CD4-positive, alpha-beta memory T cell (primary cell): ENCODE data around the gene ADGRA3. TPM values are rescaled to one million over a fixed set of nuclear protein-coding genes. Genes with fewer than 3 reads are reported as not detected.
A peak's percentile ranks its signal among the peaks of the same experiment; 100 is the strongest.

Experiments used
- CTCF ChIA-PET: fragments of 350-600 bp; sonication (Branson Sonifier 250); formaldehyde crosslinking; loops from one replicate; lab custom pipeline; 2021; ENCODE audit warnings: inconsistent platforms; ENCODE audit not compliant: partially characterized antibody; lab: Charles Lee
- POLR2A ChIA-PET: fragments of 350-600 bp; sonication (Branson Sonifier 250); formaldehyde crosslinking; loops from one replicate; lab custom pipeline; 2021; ENCODE audit not compliant: partially characterized antibody; lab: Charles Lee
- DNase-seq, 5 donors: peaks; one replicate each; pipeline versions ENCODE4 v3.0.0 to v3.0.0-alpha.2; 2020 to 2022; ENCODE audit warnings: mixed read lengths in 1 of 5
- H3K27ac ChIP-seq: one replicate; pipeline ENCODE4 v1.7.0; 2013; ENCODE audit warnings: low read depth, low read length
- H3K27me3 ChIP-seq: 2 replicates; pipeline ENCODE4 v1.7.0; 2013; ENCODE audit warnings: mild to moderate bottlenecking, low read length, moderate library complexity; ENCODE audit not compliant: insufficient read depth
- H3K36me3 ChIP-seq: 2 replicates; pipeline ENCODE4 v1.7.0; 2013; ENCODE audit warnings: mild to moderate bottlenecking, low read length, moderate library complexity; ENCODE audit not compliant: insufficient read depth
- H3K4me1 ChIP-seq: 2 replicates; pipeline ENCODE4 v1.7.0; 2013; ENCODE audit warnings: mild to moderate bottlenecking, low read length, moderate library complexity; ENCODE audit not compliant: insufficient read depth
- H3K4me3 ChIP-seq, 2 donors: one replicate each; pipeline ENCODE4 v1.7.0; 2013; ENCODE audit warnings: low read length in 2 of 2, mild to moderate bottlenecking in 1 of 2
- H3K9me3 ChIP-seq, 2 donors: one replicate each; pipeline ENCODE4 v1.7.0; 2013; ENCODE audit warnings: low read length in 2 of 2, control low read depth in 1 of 2; ENCODE audit not compliant: control insufficient read depth in 1 of 2
- H3K27ac Mint-ChIP-seq, 7 donors: one replicate each; pipeline ENCODE4 v1.8.0; 2020 to 2021; ENCODE audit warnings: mixed read lengths in 7 of 7, mild to moderate bottlenecking in 6 of 7, inconsistent platforms in 3 of 7, moderate library complexity in 3 of 7
- H3K27me3 Mint-ChIP-seq, 2 donors: one replicate each; pipeline ENCODE4 v1.8.0; 2020 to 2021; ENCODE audit warnings: mixed read lengths in 2 of 2
- H3K36me3 Mint-ChIP-seq, 2 donors: one replicate each; pipeline ENCODE4 v1.8.0; 2020 to 2021; ENCODE audit warnings: mixed read lengths in 2 of 2, inconsistent platforms in 1 of 2, mild to moderate bottlenecking in 1 of 2
- H3K4me1 Mint-ChIP-seq, 4 donors: one replicate each; pipeline ENCODE4 v1.8.0; 2020 to 2021; ENCODE audit warnings: mixed read lengths in 4 of 4, mild to moderate bottlenecking in 1 of 4
- H3K4me3 Mint-ChIP-seq, 8 donors: one replicate each; pipeline ENCODE4 v1.8.0; 2020 to 2021; ENCODE audit warnings: mixed read lengths in 8 of 8, mild to moderate bottlenecking in 7 of 8, moderate library complexity in 6 of 8, inconsistent platforms in 3 of 8
- H3K9me3 Mint-ChIP-seq, 8 donors: one replicate each; pipeline ENCODE4 v1.8.0; 2020 to 2021; ENCODE audit warnings: mixed read lengths in 8 of 8, mild to moderate bottlenecking in 5 of 8, inconsistent platforms in 3 of 8, moderate library complexity in 1 of 8
- intact Hi-C: fragments of 100-400 bp; cut with micrococcal nuclease; formaldehyde crosslinking; loops from one replicate; pipeline ENCODE4 v1.15.1; 2023
- polyA plus RNA-seq, 2 donors: library from polyadenylated mRNA; unstranded; fragments of 300-500 nt; fragmentation: Illumina TruSeq; gene quantifications; one replicate each; pipeline ENCODE4 v1.2.3, GENCODE V29; 2021
- total RNA-seq, 2 experiments: library from RNA; stranded (reverse); gene quantifications; one replicate each; pipeline ENCODE4 v1.2.3, GENCODE V29; 2021

The ADGRA3 gene
- total RNA-seq (under 1 TPM; 0.20 to 0.30 TPM), polyA plus RNA-seq (under 1 TPM in 1 of 2 donors, not detected in 1; 0.09 TPM)

- Mint-ChIP-seq H3K36me3 (peaks cover 0 to 2% of the 10 kb centered on the region in 2 donors), H3K4me1 (peaks cover 0 to 13% (median 6%) of the 10 kb centered on the region in 4 donors), H3K27ac (no peak within 1 kb of the TSS), H3K4me3 (peak within 1 kb of the TSS; percentile 46 to 81 (median 68)), H3K27me3 (peaks cover 24 to 30% of the 10 kb centered on the region in 2 donors), H3K9me3 (peaks cover 0 to 19% (median 6%) of the 10 kb centered on the region in 8 donors)
- no peak within 1 kb of the TSS for H3K27ac ChIP-seq
- H3K4me1 ChIP-seq: no peaks in the 10 kb centered on the region
- no peaks in the 10 kb centered on the region for H3K27me3 ChIP-seq
- DNase-seq: no peak
- intact Hi-C loops: no loop called here
- POLR2A ChIA-PET: no interaction called here
- no peaks in the 10 kb centered on the region for H3K9me3 ChIP-seq
- no peak within 1 kb of the TSS for H3K4me3 ChIP-seq
- no peaks in the 10 kb centered on the region for H3K36me3 ChIP-seq
- CTCF ChIA-PET: no interaction called here
These were observed at the start of gene ADGRA3 for GRCh38 chr4:22515888-22516541. Gene ADGRA3 (minus strand): TSS chr4:22516066. CDS start chr4:22515784, 282 bp downstream.

DNA sequence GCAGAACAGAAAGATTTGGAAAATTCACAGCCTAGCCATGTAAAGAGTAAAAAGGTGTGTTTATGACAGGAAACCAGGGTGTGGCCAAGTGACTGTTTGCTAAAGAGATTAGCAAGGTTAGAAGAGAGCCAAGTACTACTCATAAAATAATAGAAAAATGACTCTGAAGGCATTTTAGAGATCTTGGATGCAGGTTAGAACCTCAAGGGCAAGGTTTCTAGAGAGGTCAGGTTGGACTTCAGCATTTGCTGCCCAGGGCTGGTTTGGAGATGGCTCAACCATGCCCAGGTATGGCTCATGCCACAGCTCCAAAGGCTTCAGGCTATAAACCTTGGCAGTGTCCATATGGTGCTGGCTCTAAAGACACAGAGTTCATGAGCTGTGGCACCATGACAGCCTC lies 40.6 kb upstream of the ADGRA3 start:
- Mint-ChIP-seq H3K4me1 (no peaks in the 10 kb centered on the region), H3K4me3 (no peak overlapping the region), H3K27me3 (no peaks in the 10 kb centered on the region), H3K36me3 (no peaks in the 10 kb centered on the region), H3K9me3 (peaks cover 0 to 10% (median 3%) of the 10 kb centered on the region in 8 donors), H3K27ac (no peak overlapping the region)
- H3K4me3 ChIP-seq: no peak overlapping the region
- intact Hi-C loops: no loop called here
- H3K4me1 ChIP-seq: no peaks in the 10 kb centered on the region
- ChIA-PET POLR2A (no interaction called here), CTCF (no interaction called here)
- DNase-seq: peak in 1 of 5 donors; percentile 25
- H3K36me3 ChIP-seq: no peaks in the 10 kb centered on the region
- H3K27me3 ChIP-seq: no peaks in the 10 kb centered on the region
- H3K27ac ChIP-seq: no peak overlapping the region
- H3K9me3 ChIP-seq: no peaks in the 10 kb centered on the region

- Mint-ChIP-seq H3K9me3 (peaks cover 0 to 10% (median 3%) of the 10 kb centered on the region in 8 donors), H3K27ac (no peak overlapping the region), H3K4me3 (no peak overlapping the region), H3K4me1 (no peaks in the 10 kb centered on the region), H3K36me3 (no peaks in the 10 kb centered on the region), H3K27me3 (no peaks in the 10 kb centered on the region)
- intact Hi-C loops: no loop called here
- Histone ChIP-seq H3K27me3 (no peaks in the 10 kb centered on the region), H3K27ac (no peak overlapping the region), H3K4me3 (no peak overlapping the region), H3K36me3 (no peaks in the 10 kb centered on the region), H3K4me1 (no peaks in the 10 kb centered on the region), H3K9me3 (no peaks in the 10 kb centered on the region)
- ChIA-PET POLR2A (no interaction called here), CTCF (no interaction called here)
- no peak for DNase-seq
These were observed 38.8 kb upstream of the ADGRA3 start for GRCh38 chr4:22554670-22555069.

GRCh38 chr4:22553560-22553959 lies 37.7 kb upstream of the ADGRA3 start:
- H3K36me3 Mint-ChIP-seq: no peaks in the 10 kb centered on the region
- POLR2A ChIA-PET: no interaction called here
- no peak overlapping the region for H3K27ac Mint-ChIP-seq
- intact Hi-C loops: no loop called here
- no peaks in the 10 kb centered on the region for H3K36me3 ChIP-seq
- no peaks in the 10 kb centered on the region for H3K9me3 ChIP-seq
- CTCF ChIA-PET: no interaction called here
- H3K27ac ChIP-seq: no peak overlapping the region
- peaks cover 0 to 15% (median 2%) of the 10 kb centered on the region in 8 donors for H3K9me3 Mint-ChIP-seq
- H3K4me3 Mint-ChIP-seq: no peak overlapping the region
- no peak for DNase-seq
- H3K4me3 ChIP-seq: no peak overlapping the region
- H3K27me3 ChIP-seq: no peaks in the 10 kb centered on the region
- H3K27me3 Mint-ChIP-seq: no peaks in the 10 kb centered on the region
- H3K4me1 Mint-ChIP-seq: no peaks in the 10 kb centered on the region
- H3K4me1 ChIP-seq: no peaks in the 10 kb centered on the region

DNA sequence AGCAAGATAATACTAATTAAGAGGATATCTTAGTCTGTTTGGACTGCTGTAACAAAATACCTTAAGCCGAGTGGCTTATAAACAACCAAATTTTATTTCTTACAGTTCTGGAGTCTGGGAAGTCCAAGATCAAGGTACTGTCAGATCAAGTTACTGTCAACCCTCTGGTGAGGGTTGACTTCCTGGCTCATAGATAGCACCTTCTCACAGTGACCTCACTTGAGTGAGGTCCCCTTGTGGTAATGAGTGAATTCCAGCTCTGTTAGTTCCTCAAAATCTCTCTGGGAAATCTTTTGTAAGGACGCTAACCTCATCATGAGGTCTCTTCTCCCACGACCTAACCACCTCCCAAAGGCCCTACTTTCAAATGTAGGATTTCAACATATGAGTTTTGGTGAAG lies 36.9 kb upstream of the ADGRA3 start:
- Histone ChIP-seq H3K36me3 (no peaks in the 10 kb centered on the region), H3K27ac (no peak overlapping the region), H3K4me1 (no peaks in the 10 kb centered on the region), H3K9me3 (no peaks in the 10 kb centered on the region), H3K4me3 (no peak overlapping the region), H3K27me3 (no peaks in the 10 kb centered on the region)
- intact Hi-C loops: no loop called here
- Mint-ChIP-seq H3K27ac (no peak overlapping the region), H3K4me1 (no peaks in the 10 kb centered on the region), H3K4me3 (no peak overlapping the region), H3K36me3 (no peaks in the 10 kb centered on the region), H3K9me3 (peaks cover 0 to 11% (median 2%) of the 10 kb centered on the region in 8 donors), H3K27me3 (no peaks in the 10 kb centered on the region)
- ChIA-PET POLR2A (no interaction called here), CTCF (no interaction called here)
- no peak for DNase-seq

DNA sequence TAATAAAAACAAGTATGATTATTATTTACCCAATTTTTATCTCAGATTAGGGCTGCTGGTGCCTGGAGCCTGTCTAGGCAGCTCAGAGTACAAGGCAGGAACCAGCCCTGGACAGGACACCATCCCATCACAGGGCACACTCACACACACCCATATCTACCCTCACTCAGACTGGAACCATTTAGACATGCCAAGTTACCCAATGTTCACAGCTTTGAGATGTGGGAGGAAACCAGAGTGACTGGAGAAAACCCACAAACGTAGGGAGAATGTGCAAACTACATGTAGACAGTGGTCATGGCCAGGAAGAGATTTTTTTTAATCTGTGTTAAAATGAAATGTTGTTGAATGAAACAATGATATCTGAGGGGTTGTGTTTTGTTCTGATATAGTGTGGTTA lies 35.7 kb upstream of the ADGRA3 start:
- H3K9me3 ChIP-seq: no peaks in the 10 kb centered on the region
- H3K27me3 ChIP-seq: no peaks in the 10 kb centered on the region
- H3K27me3 Mint-ChIP-seq: no peaks in the 10 kb centered on the region
- H3K4me3 ChIP-seq: no peak overlapping the region
- H3K4me3 Mint-ChIP-seq: no peak overlapping the region
- H3K4me1 Mint-ChIP-seq: no peaks in the 10 kb centered on the region
- intact Hi-C loops: no loop called here
- H3K36me3 ChIP-seq: no peaks in the 10 kb centered on the region
- POLR2A ChIA-PET: no interaction called here
- no peak overlapping the region for H3K27ac ChIP-seq
- no peaks in the 10 kb centered on the region for H3K4me1 ChIP-seq
- no peak for DNase-seq
- no peak overlapping the region for H3K27ac Mint-ChIP-seq
- CTCF ChIA-PET: no interaction called here
- H3K9me3 Mint-ChIP-seq: peaks cover 0 to 12% (median 5%) of the 10 kb centered on the region in 8 donors
- no peaks in the 10 kb centered on the region for H3K36me3 Mint-ChIP-seq

DNA sequence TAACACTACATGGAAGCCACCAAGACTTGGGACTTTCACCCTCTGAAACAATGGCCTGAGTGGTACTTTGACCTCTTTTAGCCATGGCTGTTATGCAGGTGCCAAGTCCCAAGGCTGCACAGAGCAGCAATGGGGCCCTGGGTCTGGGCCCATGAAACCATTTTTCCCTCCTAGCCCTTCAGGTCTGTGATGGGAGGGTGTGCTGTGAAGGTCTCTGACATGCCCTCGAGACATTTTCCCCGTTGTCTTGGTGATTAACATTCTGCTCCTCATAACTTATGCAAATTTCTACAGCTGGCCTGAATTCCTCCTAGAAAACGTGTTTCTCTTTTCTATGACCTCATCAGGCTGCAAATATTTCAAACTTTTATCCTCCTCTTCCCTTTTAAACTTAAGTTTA lies 30.4 kb upstream of the ADGRA3 start:
- POLR2A ChIA-PET: no interaction called here

More for the DNA sequence above, 30.4 kb upstream of the ADGRA3 start:
- Histone ChIP-seq H3K4me1 (no peaks in the 10 kb centered on the region), H3K9me3 (no peaks in the 10 kb centered on the region), H3K4me3 (no peak overlapping the region), H3K36me3 (no peaks in the 10 kb centered on the region), H3K27ac (no peak overlapping the region), H3K27me3 (no peaks in the 10 kb centered on the region)
- H3K4me3 Mint-ChIP-seq: no peak overlapping the region
- peaks cover 0 to 18% (median 8%) of the 10 kb centered on the region in 8 donors for H3K9me3 Mint-ChIP-seq
- no peaks in the 10 kb centered on the region for H3K36me3 Mint-ChIP-seq
- intact Hi-C loops: no loop called here
- no peaks in the 10 kb centered on the region for H3K27me3 Mint-ChIP-seq
- no peak overlapping the region for H3K27ac Mint-ChIP-seq
- no peak for DNase-seq
- CTCF ChIA-PET: no interaction called here
- H3K4me1 Mint-ChIP-seq: no peaks in the 10 kb centered on the region
